Right cardiac atrium (tissue), 5 donors: ENCODE results near the gene CEP85. TPM values are rescaled to one million over a fixed set of nuclear protein-coding genes. Genes with fewer than 3 reads are reported as not detected.
A peak's percentile ranks its signal among the peaks of the same experiment; 100 is the strongest.
"Not testable (repeated sequence)": the region's sequence is repeated elsewhere in the genome, so short reads cannot be mapped to it uniquely, and the experiment has no call there.

Source experiments
- ATAC-seq, 2 donors: fragments of 200-7000 bp; cut with Tn5 transposase; one replicate each; pipeline versions ENCODE4 v1.8.0 to v1.9.1; 2020; ENCODE audit warnings: moderate library complexity in 2 of 2, mild to moderate bottlenecking in 1 of 2
- DNase-seq, 3 donors: peaks; one replicate each; pipeline ENCODE4 v3.0.0-alpha.2; 2020
- H3K27ac ChIP-seq: one replicate; pipeline ENCODE4 v1.5.1; 2013; ENCODE audit warnings: mild to moderate bottlenecking, low read length, control low read depth, moderate library complexity
- H3K27me3 ChIP-seq: one replicate; pipeline ENCODE4 v1.6.1; 2013; ENCODE audit not compliant: control insufficient read depth, insufficient read depth
- H3K4me1 ChIP-seq: one replicate; pipeline ENCODE4 v1.6.1; 2013; ENCODE audit warnings: low read length; ENCODE audit not compliant: control insufficient read depth, insufficient read depth
- H3K4me3 ChIP-seq: one replicate; pipeline ENCODE4 v1.5.1; 2013; ENCODE audit warnings: low read length, control low read depth
- H3K9me3 ChIP-seq: one replicate; pipeline ENCODE4 v1.6.1; 2013; ENCODE audit warnings: low read length; ENCODE audit not compliant: control insufficient read depth
- WGBS: extraction: QIAGEN DNeasy Blood & Tissue Kit; methylation state at CpG from one replicate; pipeline ENCODE4 v1.1.7; 2013; 5-methylcytosine and 5-hydroxymethylcytosine counted together
- intact Hi-C, 4 donors: fragments of 100-400 bp; cut with DNase I; formaldehyde crosslinking; loops; one replicate each; pipeline versions ENCODE4 v1.11.0 to v1.14.0; 2022 to 2023
- polyA plus RNA-seq: library from polyadenylated mRNA; stranded (reverse); fragments of 200-250 nt; gene quantifications from one replicate; pipeline ENCODE4 v1.2.3, GENCODE V29; 2013
- total RNA-seq, 4 donors: library from RNA; stranded (reverse); fragmentation: NEBNext Ultra II Directional; extraction: Animal tissue kit (Norgen Biotek cat#: 25700); gene quantifications; one replicate each; pipeline ENCODE4 v1.2.1, GENCODE V29; 2021
- donor health status: healthy with polysubstance abuse.
- donor health status: DM: no; HTN: yes; CAD: no.
- donor health status: DM: no; HTN: no; CAD: no.
- donor health status: DM: no; HTN: yes; CAD: no; lungs with severe emphysema.
- donor health status: DM: yes; HTN: yes; CAD: no.

CEP85 gene
- total and polyA plus RNA-seq, 5 donors = 18.9 to 56.2 (median 24.8) TPM

DNA sequence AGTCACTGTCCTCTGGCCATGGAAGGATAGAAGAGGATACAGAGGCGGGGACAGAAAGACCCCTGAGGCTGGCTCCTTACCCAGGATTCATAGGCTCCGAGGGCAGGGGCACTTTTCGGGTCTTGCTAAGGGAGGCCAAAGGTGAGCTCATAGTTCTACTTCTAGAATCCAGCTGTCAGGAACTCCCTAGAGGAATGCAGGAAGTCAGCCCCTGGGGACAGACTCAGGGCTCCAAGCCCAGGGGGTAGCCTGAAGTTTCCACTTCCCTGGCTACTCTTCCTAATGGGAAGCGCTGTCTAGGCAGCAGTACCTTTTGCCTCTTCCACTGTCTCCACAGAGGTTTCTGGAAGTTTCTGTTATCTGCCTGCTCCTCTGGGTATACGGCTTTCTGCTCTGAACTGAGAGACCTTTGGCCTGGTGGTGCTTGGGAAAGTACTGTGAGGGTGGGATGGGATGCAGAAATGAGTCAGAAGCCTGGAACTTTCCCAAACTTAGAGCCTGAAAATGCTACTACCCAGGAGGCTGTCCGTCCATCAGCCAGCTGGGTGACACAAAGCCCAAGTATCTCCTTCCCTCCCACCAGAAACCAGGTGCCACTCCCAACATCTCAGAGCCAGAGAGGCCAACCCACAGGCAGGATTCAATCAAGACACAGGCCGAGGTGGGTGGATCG, 68.9 kb downstream of the CEP85 start:
- no peak overlapping the region for H3K4me3 ChIP-seq
- intact Hi-C loops = no loop called here
- WGBS = 57% methylated on average over 8 of the region's 8 CpGs
- ATAC-seq = peak in 1 of 2 donors; percentile 50
- no peaks in the 10 kb centered on the region for H3K9me3 ChIP-seq
- H3K4me1 ChIP-seq = peaks cover 6% of the 10 kb centered on the region
- peak in 1 of 3 donors; percentile 36 for DNase-seq
- no peak overlapping the region for H3K27ac ChIP-seq
- no peaks in the 10 kb centered on the region for H3K27me3 ChIP-seq

DNA sequence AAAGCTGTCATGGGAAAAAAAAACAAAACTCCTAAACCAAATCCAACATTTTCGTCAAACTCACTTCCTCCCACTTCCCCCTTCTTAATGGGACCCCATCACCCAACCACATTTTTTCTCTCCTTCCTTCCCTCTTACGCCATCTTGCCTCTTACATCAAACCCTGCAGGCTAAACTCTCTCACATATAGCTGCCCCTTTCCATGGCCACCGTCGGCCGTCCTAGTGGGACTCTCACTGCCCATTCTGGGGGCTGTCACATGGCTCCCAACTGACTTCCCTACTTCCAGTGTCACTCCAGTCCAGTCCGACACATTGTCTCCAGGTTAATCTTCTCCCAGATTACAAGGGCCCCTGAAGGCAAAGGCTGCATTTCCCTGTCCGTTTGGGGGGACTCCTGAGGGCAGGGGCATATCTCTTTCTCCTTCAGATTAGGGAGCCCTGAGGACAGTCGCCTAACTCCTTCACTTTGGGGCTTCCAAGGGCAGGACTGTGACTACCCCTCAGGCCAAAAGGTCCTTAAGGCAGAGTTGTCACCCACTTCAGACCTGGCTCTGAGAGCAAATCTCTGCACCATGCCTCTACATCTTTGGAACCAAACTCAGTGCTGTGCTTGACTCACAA, 71.8 kb downstream of the CEP85 start:
- WGBS = 34% methylated on average over 8 of the region's 8 CpGs
- Histone ChIP-seq H3K27ac (peak overlapping the region; percentile 23), H3K27me3 (no peaks in the 10 kb centered on the region), H3K9me3 (no peaks in the 10 kb centered on the region), H3K4me1 (peaks cover 6% of the 10 kb centered on the region), H3K4me3 (peak overlapping the region; percentile 57)
- no peak for ATAC-seq
- peak in 1 of 3 donors; percentile 33 for DNase-seq
- intact Hi-C loops = no loop called here

DNA sequence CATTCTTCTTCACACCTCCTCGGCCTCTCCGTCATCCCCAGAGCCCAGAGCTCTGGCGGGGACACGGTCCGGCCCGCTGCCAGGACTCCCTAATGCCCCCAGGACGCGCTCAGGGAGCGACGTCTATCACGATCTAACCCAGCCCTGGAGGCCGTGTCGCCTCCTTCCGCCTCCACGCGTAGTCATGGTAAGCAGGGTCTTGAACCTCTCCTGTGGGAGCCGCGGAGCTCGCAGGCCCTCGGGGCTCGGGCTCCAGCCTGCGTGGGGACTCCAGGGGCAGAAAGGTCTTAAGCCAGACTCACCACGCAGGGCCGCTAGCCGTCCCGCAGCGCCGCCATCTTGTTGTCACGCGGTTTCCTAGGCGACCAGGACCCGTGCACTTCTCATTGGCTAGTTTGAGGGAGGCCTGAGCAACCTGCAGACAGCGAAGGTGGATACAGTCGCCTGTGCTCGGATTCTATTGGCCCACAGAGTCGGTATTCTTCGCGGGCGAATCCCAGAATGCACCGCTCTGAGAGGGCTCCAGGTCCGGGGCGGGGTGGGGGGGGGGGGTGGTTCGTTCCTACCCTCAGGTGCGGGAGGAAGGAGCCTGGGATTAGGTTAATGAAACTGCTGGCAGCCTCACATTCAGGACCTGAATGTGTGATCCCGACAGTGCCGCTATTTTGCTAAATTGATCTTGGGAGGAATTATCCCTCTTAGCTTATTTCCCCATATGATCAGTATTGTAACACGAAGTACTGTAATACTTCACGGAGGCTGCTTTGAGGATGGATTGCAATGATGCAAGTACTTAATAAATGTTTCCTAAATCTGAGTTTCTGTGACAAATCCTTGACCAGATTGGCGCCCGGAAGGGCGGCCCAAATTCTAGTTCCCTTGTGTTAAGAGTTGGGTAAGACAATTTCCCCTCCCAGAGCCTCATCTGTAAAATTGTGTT, 72.6 kb downstream of the CEP85 start, which contains the start of gene UBXN11:
UBXN11 (minus strand) TSS at position 347 of the 940 bp plus-strand sequence. CDS start 3,753 bp downstream, outside the sequence.
- peak; percentile 98 for ATAC-seq
- H3K9me3 ChIP-seq = no peaks in the 10 kb centered on the region
- peak; percentile 90 to 97 (median 94) for DNase-seq
- peak within 1 kb of the TSS; percentile 23 for H3K27ac ChIP-seq
- peak within 1 kb of the TSS; percentile 57 for H3K4me3 ChIP-seq
- peaks cover 6% of the 10 kb centered on the region for H3K4me1 ChIP-seq
- intact Hi-C loops = no loop called here
- whole genome bisulfite sequencing = 3% methylated on average over 51 of the region's 51 CpGs
- no peaks in the 10 kb centered on the region for H3K27me3 ChIP-seq

DNA sequence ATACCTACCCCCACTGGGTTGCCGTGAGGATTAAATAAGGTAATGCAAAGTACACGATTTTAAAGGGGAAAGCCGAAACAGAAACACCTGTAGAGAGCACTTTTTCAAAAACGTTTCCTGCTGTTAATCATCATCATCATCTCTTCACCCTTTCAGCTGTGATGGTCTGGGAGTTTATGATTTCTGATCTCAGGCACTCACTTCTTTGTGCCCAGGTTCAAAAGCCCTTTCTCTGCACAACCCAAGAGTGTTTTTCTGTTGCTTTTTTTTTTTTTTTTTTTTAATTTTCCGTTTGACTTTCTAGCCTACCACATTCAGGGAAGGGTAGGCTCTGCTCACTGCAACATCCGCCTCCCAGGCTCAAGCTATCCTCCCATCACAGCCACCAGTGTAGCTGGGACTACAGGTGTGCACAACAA, 73.4 kb downstream of the CEP85 start:
- intact Hi-C loops = no loop called here
- H3K27me3 ChIP-seq = no peaks in the 10 kb centered on the region
- 54% methylated on average over 6 of the region's 6 CpGs for WGBS
- no peaks in the 10 kb centered on the region for H3K9me3 ChIP-seq
- peaks cover 6% of the 10 kb centered on the region for H3K4me1 ChIP-seq
- ATAC-seq (no peak), DNase-seq (no peak)
- no peak overlapping the region for H3K27ac ChIP-seq
- H3K4me3 ChIP-seq = no peak overlapping the region

DNA sequence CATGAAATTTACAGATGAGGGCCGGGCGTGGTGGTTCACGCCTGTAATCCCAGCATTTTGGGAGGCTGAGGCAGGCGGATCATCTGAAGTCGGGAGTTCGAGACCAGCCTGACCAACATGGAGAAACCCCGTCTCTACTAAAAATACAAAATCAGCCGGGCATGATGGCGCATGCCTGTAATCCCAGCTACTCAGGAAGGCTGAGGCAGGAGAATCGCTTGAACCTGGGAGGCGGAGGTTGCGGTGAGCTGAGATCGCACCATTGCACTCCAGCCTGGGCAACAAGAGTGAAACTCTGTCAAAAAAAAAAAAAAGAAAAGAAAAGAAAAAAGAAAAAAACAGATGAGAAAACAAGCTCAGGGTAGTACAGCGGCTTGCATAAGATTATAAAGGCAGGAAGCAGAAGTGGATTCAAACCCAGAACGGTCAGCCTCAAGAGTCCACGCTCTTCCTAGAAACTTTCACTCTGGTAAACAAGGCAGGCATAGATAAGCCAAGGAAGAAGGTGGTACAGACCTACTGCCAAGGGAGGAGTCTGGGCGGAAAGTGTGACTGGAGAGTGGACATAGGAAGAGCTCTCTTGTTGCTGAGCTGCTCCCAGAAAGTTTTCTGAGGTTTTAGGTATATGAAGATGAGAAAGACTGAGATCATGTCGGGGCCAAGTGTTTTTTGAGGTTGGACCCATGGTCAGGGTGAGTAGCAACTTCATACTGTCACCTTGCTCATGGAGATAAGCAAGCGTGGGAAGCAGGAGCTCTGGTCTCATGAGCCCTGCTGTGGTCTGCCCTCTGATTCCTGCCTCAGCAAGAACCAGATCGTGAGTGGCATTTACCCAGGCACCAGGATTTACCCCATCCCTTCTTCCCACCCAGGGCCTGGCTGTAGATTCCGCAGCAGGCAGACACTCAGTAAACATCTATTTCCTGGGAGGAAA, 74.2 kb downstream of the CEP85 start:
- peak in 1 of 3 donors; percentile 7 for DNase-seq
- H3K4me3 ChIP-seq, ATAC-seq, intact Hi-C loops, H3K27me3 ChIP-seq, H3K4me1 ChIP-seq, H3K9me3 ChIP-seq, H3K27ac ChIP-seq: not testable (repeated sequence)
- 82% methylated on average over 21 of the region's 21 CpGs for WGBS

DNA sequence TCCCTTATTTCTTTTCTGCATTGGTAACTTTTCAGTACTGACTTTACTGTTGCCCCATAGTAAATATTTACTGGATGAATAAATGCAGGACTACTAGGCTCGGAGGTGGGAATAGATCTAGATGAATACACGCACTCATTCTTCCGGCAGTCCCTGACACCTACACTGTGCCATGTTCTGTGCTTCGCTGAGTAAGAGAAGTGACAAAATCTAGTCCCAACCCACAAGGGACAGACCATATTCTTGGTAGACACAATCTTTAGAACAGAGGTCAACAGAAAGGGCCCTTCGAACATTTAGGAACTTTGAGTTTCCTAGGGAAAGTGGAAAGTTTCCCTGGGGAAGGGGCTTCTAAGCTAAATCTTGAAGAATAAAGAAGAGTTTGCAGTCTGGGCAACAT, 80.5 kb downstream of the CEP85 start:
- no peak for DNase-seq
- no peaks in the 10 kb centered on the region for H3K27me3 ChIP-seq
- no peak overlapping the region for H3K4me3 ChIP-seq
- H3K27ac ChIP-seq = no peak overlapping the region
- intact Hi-C loops = no loop called here
- ATAC-seq = no peak
- H3K4me1 ChIP-seq = no peaks in the 10 kb centered on the region
- 84% methylated on average over 5 of the region's 5 CpGs for WGBS
- no peaks in the 10 kb centered on the region for H3K9me3 ChIP-seq

DNA sequence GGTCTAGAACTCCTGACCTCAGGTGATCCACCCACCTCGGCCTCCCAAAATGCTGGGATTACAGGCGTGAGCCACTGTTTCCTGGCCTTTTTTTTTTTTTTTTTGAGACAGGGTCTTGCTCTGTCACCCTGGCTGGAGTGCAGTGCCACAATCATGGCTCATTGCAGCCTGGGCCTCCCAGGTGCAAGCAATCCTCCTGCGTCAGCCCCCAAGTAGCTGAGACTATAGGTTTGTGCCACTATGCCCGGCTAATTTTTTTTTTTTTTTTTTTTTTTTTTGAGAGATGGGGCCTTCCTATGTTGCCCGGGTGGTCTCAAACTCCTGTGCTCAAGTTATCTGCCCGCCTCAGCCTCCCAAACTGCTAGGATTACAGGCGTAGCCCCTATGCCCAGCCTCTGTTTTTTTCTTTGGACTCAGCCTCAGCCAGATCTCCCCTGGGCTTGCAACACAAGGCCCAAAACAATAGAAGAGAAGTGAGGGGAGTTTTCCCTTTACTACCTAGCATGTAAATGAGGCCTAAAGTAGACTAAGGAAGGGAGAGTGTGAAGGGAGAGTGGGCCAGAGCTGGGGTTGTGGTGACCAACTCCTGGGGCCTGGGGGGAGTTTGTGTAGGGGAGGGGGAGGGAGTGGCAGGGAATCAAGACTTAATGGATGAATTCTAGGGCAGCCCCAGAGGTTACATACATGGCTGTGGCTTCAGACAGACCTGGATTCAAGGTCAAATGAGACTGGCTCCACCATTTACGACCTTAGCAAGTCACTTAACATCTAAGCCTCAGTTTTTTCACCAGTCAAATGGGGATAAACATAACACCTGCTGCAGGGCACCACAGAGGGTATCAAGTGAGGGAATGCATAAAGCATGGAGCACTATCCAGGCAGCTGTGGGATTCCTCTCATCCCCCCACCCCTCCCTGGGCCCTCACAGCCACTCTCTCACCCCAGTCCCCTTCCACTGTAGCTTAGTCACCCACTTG, 82.2 kb downstream of the CEP85 start:
- DNase-seq = peak in 1 of 3 donors; percentile 7
- no peak for ATAC-seq
- Histone ChIP-seq H3K4me3 (no peak overlapping the region), H3K9me3 (no peaks in the 10 kb centered on the region), H3K27ac (no peak overlapping the region), H3K27me3 (no peaks in the 10 kb centered on the region), H3K4me1 (peaks cover under 1% of the 10 kb centered on the region)
- intact Hi-C loops = loop anchor here in 1 of 4 donors (5.0 kb wide), 1 partner anchor 34 kb away; the partner anchor contains the start of gene SH3BGRL3
- 85% methylated on average over 8 of the region's 8 CpGs for WGBS

DNA sequence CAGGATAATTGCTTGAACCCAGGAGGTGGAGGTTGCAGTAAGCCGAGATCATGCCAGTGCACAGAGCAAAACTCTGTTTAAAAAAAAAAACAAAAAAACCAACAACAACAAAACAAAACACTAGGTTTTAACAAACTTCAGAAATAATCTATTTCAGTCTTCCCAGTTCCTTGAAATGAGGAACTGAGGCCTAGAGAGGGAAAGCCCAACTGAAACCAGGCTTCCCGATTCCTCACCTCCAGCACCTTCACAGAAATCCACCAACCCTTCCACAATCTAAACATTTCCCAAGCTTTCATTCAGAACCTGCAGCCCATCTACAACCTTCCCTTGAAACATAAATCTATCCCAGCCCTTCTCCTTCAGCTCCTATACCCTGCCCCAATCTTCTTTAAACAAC, 83.1 kb downstream of the CEP85 start:
- ATAC-seq (no peak), DNase-seq (peak in 1 of 3 donors; percentile 4)
- H3K4me1 ChIP-seq = peaks cover 4% of the 10 kb centered on the region
- no peaks in the 10 kb centered on the region for H3K9me3 ChIP-seq
- WGBS = 87% methylated on average over 2 of the region's 2 CpGs
- no peak overlapping the region for H3K4me3 ChIP-seq
- intact Hi-C loops = loop anchor here in 1 of 4 donors (5.0 kb wide), 1 partner anchor 35 kb away; the partner anchor contains the start of gene SH3BGRL3
- H3K27me3 ChIP-seq = no peaks in the 10 kb centered on the region
- no peak overlapping the region for H3K27ac ChIP-seq

DNA sequence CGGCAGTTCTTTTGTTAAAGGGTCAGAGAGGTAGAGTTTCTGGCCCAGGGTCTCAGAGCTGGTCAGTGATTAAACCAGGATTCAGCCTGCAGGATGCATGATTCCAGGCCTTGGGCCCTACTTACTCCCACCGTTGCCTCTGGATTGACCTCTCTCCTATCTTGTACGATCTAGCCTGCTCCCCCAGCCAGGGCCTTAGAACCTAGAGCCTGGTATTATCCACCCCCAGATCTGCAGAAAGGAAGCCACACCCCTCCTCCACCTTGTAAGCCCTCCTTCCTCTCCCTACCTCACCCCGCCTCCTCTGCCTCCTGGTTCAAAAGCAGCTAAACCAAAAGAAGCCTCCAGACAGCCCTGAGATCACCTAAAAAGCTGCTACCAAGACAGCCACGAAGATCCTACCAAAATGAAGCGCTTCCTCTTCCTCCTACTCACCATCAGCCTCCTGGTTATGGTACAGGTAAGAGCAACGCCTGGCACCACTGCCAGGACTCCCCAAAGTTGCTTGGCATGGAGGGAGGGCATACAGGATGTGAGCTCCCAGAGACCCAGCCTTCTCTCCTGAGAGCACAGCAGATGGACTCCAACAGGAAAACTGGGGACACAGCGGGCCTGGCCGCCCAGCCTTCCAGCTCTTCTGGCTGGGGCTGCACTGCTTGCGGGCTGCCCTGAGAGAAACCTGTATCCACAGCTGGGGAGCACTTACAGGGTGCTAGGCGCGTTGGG, 83.8 kb downstream of the CEP85 start, which contains the start of gene CD52:
CD52 (plus strand) TSS at position 347 of the 726 bp plus-strand sequence; CDS start at position 407, 60 bp downstream.
- DNase-seq (peak in 1 of 3 donors; percentile 38), ATAC-seq (peak in 1 of 2 donors; percentile 13)
- no peaks in the 10 kb centered on the region for H3K9me3 ChIP-seq
- no peaks in the 10 kb centered on the region for H3K27me3 ChIP-seq
- H3K27ac ChIP-seq = no peak within 1 kb of the TSS
- H3K4me3 ChIP-seq = no peak within 1 kb of the TSS
- 67% methylated on average over 12 of the region's 12 CpGs for WGBS
- H3K4me1 ChIP-seq = peaks cover 4% of the 10 kb centered on the region
- intact Hi-C loops = loop anchor here in 1 of 4 donors (5.0 kb wide), 1 partner anchor 35 kb away; the partner anchor contains the start of gene SH3BGRL3
